Cardiac septum (tissue), 1 donor: ENCODE measurements around the gene PEPD. TPM values are rescaled to one million over a fixed set of nuclear protein-coding genes. Genes with fewer than 3 reads are reported as not detected.

ENCODE experiments used
- DNase-seq: peaks from one replicate; pipeline ENCODE4 v3.0.0-alpha.2; 2020; ENCODE audit warnings: low spot score
- intact Hi-C: fragments of 100-400 bp; cut with DNase I; formaldehyde crosslinking; loops from one replicate; pipeline ENCODE4 v1.14.0; 2022
- total RNA-seq: library from RNA; stranded (reverse); fragmentation: NEBNext Ultra II Directional; extraction: Animal tissue kit (Norgen Biotek cat#: 25700); gene quantifications from one replicate; pipeline ENCODE4 v1.2.1, GENCODE V29; 2021
- donor health status: DM: no; HTN: no; CAD: no.

The PEPD gene
- total RNA-seq, 1 donor from 2014 or later = 30.1 TPM

DNA sequence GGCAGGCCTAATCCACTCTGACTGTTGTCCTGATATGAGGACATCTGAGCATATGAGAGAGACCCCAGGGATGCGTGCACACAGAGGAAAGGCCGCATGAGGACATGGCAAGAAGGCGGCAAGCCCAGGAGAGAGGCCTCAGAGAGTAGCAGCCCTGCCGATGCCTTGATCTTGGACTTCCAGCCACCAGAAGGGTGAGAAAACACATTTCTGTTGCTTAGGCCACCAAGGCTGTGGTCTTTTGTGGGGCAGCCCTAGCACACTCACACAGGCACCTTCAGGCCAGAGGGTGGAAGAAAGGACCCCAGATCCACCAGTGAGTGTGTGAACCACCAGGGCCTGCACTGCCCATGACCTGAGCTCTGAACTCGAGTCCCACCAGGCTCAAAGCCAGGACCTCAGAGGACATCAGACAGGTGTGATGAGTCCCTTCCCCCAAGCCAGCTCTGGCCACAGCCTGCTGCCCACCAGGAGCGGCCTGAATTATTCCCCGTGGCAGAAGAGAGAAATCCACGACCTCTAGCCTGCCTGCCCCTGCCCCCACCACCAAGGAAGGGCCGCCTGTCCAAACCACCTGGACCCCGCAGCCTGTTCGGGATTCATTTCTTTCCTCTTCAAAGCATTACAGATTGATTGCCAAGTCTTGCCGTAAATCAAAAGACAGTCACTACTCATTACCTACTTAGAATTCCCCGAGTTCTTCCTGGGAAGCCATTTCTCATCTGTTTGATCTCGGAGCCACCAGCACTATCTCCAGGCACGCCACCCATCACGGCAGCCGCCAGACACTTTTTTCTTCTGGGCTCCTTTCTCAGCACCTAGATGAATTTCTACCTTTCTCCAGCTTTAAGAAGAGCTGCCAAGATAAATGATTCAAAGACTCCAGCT lies 75.9 kb downstream of the PEPD start:
- intact Hi-C loops = no loop called here
- peak; percentile 50 for DNase-seq

- intact Hi-C loops = no loop called here
Measured at GRCh38 chr19:33444562-33445441, 76.8 kb downstream of the PEPD start.

GRCh38 chr19:33443638-33444561 lies 77.7 kb downstream of the PEPD start:
- intact Hi-C loops = no loop called here
- no peak for DNase-seq

More at GRCh38 chr19:33444562-33445441, 76.8 kb downstream of the PEPD start:
- DNase-seq = peak; percentile 63

- DNase-seq = no peak
- intact Hi-C loops = no loop called here
Measured at GRCh38 chr19:33442706-33443105, 78.9 kb downstream of the PEPD start.

GRCh38 chr19:33441828-33442227 lies 79.8 kb downstream of the PEPD start:
- peak; percentile 53 for DNase-seq
- intact Hi-C loops = no loop called here

- intact Hi-C loops = no loop called here
- peak; percentile 71 for DNase-seq
Measured at GRCh38 chr19:33441277-33441699, 80.3 kb downstream of the PEPD start.

DNA sequence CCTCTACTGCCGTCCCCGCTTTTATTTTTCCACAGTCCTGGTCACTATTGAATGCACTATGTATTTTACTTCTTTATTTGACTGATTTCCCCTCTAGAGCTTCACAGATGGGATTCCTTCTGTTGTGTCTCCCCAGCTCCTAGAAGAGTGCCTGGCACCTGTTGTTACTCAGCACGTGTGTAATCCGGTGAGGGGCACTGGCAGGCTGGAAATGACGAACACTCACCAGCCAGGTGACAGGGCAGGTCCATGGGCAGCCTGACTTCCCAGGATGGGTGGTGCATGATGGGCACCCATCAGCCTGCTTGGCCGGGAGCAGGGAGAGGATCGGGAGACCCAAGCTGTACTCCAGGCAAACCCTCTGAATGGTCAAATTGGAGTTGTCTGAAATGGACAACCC lies 80.9 kb downstream of the PEPD start:
- intact Hi-C loops = no loop called here
- DNase-seq = peak; percentile 49

- DNase-seq = peak; percentile 53
- intact Hi-C loops = no loop called here
Measured at GRCh38 chr19:33440241-33440640, 81.3 kb downstream of the PEPD start.

- intact Hi-C loops = no loop called here
- DNase-seq = peak; percentile 69
Measured at GRCh38 chr19:33438987-33439781, 82.4 kb downstream of the PEPD start.

- intact Hi-C loops = no loop called here
- DNase-seq = peak; percentile 78
Measured at GRCh38 chr19:33437821-33438671, 83.5 kb downstream of the PEPD start.

- DNase-seq = peak; percentile 3
- intact Hi-C loops = no loop called here
Measured at GRCh38 chr19:33437393-33437820, 84.2 kb downstream of the PEPD start.

GRCh38 chr19:33436360-33437345 lies 84.9 kb downstream of the PEPD start:
- DNase-seq = peak; percentile 53
- intact Hi-C loops = no loop called here

DNA sequence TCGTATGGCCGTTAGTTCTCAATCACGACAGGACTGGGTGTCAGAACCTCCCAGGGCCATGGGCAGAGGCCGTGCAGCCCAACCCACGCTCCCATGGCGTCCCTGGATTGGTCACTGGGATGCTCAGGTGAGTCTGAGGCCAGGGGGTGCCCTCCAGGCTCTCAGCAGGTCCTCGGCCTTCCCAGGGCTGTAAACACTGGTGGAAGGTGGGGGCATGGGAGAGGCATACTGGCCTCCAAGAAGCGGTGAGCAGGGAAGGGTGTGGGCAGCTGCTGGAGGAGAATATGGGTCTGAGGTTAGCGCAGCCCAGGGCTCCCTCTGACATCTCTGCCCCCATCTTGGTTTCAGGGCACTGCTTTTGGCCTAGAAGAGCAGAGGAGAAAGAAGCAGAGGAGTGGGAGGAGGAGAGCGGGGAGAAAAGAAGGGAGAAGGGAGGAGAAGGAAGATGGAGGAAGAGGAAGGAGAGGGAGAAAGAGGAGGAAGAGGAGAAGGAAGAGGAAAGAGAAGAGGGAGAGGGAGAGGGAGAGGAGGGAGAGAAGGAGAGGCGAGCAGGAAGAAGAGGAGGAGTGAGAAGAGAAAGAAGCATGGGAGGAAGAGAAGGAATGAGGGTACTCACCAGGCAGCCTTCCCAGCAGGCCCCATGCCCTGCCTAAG lies 85.8 kb downstream of the PEPD start:
- DNase-seq = no peak
- intact Hi-C loops = no loop called here

- intact Hi-C loops = no loop called here
- DNase-seq = no peak
Measured at GRCh38 chr19:33434886-33435705, 86.5 kb downstream of the PEPD start.
